ENCODE results near the gene ABCA4.

DNA sequence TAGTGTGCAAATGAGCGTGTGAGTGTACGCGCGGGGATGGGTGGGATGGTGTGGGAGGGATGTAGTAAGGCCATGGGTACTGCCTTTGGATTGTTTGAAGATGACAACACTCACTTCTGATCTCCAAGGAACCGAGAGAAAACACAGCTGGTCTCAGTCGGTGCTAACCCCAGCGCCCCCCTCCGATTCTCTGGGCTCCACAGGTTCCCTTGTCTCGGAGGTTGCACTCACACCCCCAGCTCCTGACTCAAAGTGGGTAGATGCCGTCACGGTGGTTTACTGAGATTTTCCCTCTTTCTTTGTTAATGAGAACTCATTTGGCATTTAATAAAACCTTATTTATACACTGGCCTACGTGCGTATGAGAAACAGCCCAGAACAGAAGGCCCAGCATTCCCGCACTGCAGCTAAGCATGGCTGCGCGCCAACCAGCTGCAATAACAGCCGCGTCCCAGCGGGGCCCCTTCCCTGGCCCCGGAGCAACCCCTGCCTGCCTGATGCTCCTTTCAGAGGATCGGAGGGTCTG is 25.8 kb downstream of the ABCA4 start:
- no peak for TF ChIP-seq CTCF (IDR thresholded peaks at IDR 0.05)
- TF ChIP-seq POLR2A (IDR thresholded peaks at IDR 0.05), result no peak
- TF ChIP-seq EP300 (IDR thresholded peaks at IDR 0.05), result no peak

Data from stomach (tissue), 4 donors.